Uterus (tissue), 4 donors: ENCODE measurements around the gene HSPG2. TPM values are rescaled to one million over a fixed set of nuclear protein-coding genes. Genes with fewer than 3 reads are reported as not detected.

Experiments
- DNase-seq, 2 donors: peaks; one replicate each; pipeline ENCODE4 v3.0.0-alpha.2; 2019 to 2020
- H3K27ac ChIP-seq, 2 donors: fragments of 200-600 bp; sonication (generic); 1 replicate in 1 of 2; 2 replicates in 1 of 2; pipeline ENCODE4 v1.5.1; 2016 to 2018
- H3K27me3 ChIP-seq, 2 donors: fragments of 200-600 bp; sonication (generic); one replicate each; pipeline ENCODE4 v1.5.1; 2018 to 2019; ENCODE audit warnings: control low read depth in 1 of 2
- H3K36me3 ChIP-seq, 2 donors: fragments of 200-600 bp; sonication (generic); one replicate each; pipeline ENCODE4 v1.5.1; 2019; ENCODE audit warnings: control low read depth in 1 of 2
- H3K4me1 ChIP-seq, 2 donors: fragments of 200-600 bp; sonication (generic); one replicate each; pipeline ENCODE4 v1.5.1; 2018 to 2019; ENCODE audit warnings: control low read depth in 1 of 2
- H3K4me3 ChIP-seq, 2 donors: fragments of 200-600 bp; sonication (generic); 1 replicate in 1 of 2; 2 replicates in 1 of 2; pipeline ENCODE4 v1.5.1; 2018 to 2019; ENCODE audit warnings: mild to moderate bottlenecking in 1 of 2
- H3K9me3 ChIP-seq, 2 donors: fragments of 200-600 bp; sonication (generic); one replicate each; pipeline ENCODE4 v1.5.1; 2019; ENCODE audit warnings: control low read depth in 1 of 2
- POLR2A ChIP-seq, 2 donors: fragments of 450-650 bp; IDR thresholded peaks; one replicate each; pipeline ENCODE4 v1.6.1; 2016; ENCODE audit warnings: antibody characterized with exemption in 2 of 2, mild to moderate bottlenecking in 1 of 2, moderate library complexity in 1 of 2
- intact Hi-C: fragments of 100-400 bp; cut with DNase I; formaldehyde crosslinking; loops from one replicate; pipeline ENCODE4 v1.15.1; 2023; ENCODE audit warnings: low total_unique reads
- total RNA-seq, 4 donors: library from RNA; depleted of rRNA in 3 of 4; stranded (reverse); fragments of >200 nt in 3 of 4; gene quantifications; one replicate each; pipeline versions ENCODE4 v1.1.0 to v1.2.4, GENCODE V29; 2014 to 2023
- TF ChIP-seq, protein P1 (sequence below), 4 experiments: fragments of 200-600 bp in 2 of 4; fragments of 450-650 bp in 2 of 4; sonication (generic) in 2 of 4; IDR thresholded peaks; one replicate each; pipeline ENCODE4 v1.5.1; 2016 to 2019; ENCODE audit warnings: antibody characterized with exemption in 4 of 4, mild to moderate bottlenecking in 2 of 4, moderate library complexity in 1 of 4
- donor health status: DM: yes; HTN: yes; CAD: no.

The HSPG2 gene
- total RNA-seq, 4 donors from 2014 or later = 96.8 to 677 (median 290) TPM

DNA sequence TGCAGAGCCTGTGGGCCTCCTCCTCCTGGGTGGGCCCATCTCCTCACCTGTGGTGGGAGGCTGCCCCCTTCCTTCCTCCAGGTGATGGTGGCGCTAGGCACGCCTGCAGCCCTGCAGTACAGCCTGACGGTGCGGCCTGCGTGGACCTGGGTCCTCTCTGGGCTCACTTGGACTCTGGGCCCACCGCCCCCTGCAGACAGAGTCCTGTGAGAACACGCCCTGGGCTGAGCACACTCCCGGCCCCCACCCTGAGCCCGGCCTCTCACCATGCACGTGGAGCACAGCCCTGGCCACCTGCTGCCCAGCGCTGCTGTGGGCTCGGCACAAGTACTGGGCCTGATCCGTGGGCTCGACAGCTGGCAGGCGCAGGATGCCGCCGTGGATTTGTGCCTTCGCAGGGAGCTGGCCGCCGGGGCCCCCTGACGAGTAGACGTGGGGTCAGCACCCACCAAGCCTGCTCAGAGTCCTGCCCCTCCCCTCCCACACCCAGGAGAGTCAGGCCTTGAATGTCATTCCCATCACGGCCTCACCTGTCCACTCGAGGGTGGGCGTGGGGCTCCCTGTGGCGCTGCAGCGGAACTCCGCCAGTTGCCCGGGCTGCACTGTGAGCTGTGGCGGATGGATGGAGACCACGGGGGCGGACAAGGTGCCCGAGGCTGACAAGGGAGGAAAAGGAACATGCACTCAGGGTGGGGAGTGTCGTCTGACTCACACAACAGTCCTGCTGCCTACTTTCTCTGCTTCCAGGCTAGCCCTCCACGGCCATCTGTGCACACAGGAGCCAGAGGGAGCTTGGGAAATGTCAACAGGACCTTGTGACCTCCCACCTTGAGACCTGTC is 81.6 kb downstream of the HSPG2 start:
- H3K27me3 ChIP-seq = no peaks in the 10 kb centered on the region
- H3K27ac ChIP-seq = no peak overlapping the region
- H3K4me3 ChIP-seq = no peak overlapping the region
- no peaks in the 10 kb centered on the region for H3K36me3 ChIP-seq
- no peaks in the 10 kb centered on the region for H3K9me3 ChIP-seq
- H3K4me1 ChIP-seq = no peaks in the 10 kb centered on the region
- no peak for DNase-seq
- TF ChIP-seq, protein P1, sequence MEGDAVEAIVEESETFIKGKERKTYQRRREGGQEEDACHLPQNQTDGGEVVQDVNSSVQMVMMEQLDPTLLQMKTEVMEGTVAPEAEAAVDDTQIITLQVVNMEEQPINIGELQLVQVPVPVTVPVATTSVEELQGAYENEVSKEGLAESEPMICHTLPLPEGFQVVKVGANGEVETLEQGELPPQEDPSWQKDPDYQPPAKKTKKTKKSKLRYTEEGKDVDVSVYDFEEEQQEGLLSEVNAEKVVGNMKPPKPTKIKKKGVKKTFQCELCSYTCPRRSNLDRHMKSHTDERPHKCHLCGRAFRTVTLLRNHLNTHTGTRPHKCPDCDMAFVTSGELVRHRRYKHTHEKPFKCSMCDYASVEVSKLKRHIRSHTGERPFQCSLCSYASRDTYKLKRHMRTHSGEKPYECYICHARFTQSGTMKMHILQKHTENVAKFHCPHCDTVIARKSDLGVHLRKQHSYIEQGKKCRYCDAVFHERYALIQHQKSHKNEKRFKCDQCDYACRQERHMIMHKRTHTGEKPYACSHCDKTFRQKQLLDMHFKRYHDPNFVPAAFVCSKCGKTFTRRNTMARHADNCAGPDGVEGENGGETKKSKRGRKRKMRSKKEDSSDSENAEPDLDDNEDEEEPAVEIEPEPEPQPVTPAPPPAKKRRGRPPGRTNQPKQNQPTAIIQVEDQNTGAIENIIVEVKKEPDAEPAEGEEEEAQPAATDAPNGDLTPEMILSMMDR (IDR thresholded peaks at IDR 0.05) = no peak
- TF ChIP-seq POLR2A (IDR thresholded peaks at IDR 0.05) = no peak
- intact Hi-C loops = no loop called here

DNA sequence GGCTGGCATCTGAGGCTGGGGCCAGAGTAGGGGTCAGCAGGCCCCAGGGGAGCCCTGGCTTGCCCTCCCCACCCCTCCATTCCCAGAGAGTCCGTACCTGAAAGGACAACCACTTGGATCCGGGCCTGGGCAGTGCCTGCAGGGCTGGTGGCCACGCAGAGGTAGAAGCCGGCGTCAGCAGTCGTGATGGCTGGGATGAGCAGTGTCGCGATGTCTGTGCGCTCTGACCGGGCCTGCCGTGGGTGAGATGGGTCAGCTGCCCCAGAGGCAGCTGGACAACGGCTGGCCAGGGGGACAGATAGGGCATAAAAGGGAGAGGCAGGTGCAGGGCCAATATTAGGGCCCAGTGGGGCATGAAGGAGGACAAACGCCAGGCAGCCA is 82.4 kb downstream of the HSPG2 start:
- no peak overlapping the region for H3K4me3 ChIP-seq
- TF ChIP-seq, protein P1 (IDR thresholded peaks at IDR 0.05) = no peak
- TF ChIP-seq POLR2A (IDR thresholded peaks at IDR 0.05) = no peak
- intact Hi-C loops = no loop called here
- H3K9me3 ChIP-seq = no peaks in the 10 kb centered on the region
- H3K27ac ChIP-seq = no peak overlapping the region
- no peak for DNase-seq
- H3K36me3 ChIP-seq = no peaks in the 10 kb centered on the region
- no peaks in the 10 kb centered on the region for H3K4me1 ChIP-seq
- no peaks in the 10 kb centered on the region for H3K27me3 ChIP-seq

DNA sequence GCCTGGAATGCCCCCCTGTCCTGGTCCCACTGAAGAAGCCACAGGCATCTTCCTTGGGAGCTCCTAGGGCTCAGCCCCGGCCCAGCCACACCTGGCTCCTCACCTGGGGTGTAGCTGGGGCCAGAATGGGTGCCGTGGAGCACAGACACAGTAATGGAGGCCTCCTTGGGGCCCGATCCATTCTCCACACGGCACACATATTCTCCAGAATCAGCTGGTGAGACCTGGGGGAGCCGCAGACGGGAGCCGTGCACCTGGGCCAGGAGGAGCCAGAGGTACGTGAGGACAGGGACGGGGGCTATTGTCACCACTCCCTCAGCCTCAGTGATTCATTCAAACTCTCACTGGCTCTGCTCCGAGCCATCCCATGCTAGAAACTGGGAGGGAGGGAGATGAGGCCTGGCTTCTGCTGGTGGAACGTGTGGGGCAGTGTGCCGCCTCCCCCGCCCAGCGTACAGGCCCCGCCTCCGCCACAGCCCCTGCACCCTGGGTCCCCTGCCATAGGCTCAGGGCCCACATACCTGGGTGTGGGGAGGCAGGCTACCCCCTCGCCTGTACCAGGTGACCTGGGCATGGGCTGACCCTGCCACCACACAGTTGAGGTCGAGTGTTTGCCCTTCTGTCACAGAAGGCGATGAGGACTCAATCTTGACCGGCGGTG is 82.9 kb downstream of the HSPG2 start:
- H3K27ac ChIP-seq = no peak overlapping the region
- H3K4me3 ChIP-seq = no peak overlapping the region
- H3K4me1 ChIP-seq = no peaks in the 10 kb centered on the region
- H3K36me3 ChIP-seq = no peaks in the 10 kb centered on the region
- no peaks in the 10 kb centered on the region for H3K9me3 ChIP-seq
- no peaks in the 10 kb centered on the region for H3K27me3 ChIP-seq
- no peak for TF ChIP-seq POLR2A (IDR thresholded peaks at IDR 0.05)
- TF ChIP-seq, protein P1 (IDR thresholded peaks at IDR 0.05) = no peak
- intact Hi-C loops = no loop called here
- no peak for DNase-seq

DNA sequence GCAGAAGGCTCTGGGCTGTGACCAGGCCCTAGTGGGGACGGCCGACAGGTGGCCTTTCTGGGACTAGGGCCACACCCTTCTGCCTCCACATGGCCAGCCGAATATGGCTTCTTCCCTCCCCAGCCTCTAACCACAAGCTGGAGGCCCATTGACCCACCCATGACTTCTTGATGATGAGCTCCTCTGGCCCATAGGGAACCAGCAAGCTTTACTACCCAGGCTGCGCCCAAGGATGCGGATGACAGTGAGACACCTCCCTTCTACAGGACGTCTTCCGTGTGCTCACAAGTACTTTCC is 84.0 kb downstream of the HSPG2 start:
- no peak for DNase-seq
- no peaks in the 10 kb centered on the region for H3K27me3 ChIP-seq
- TF ChIP-seq, protein P1 (IDR thresholded peaks at IDR 0.05) = no peak
- TF ChIP-seq POLR2A (IDR thresholded peaks at IDR 0.05) = no peak
- intact Hi-C loops = no loop called here
- no peaks in the 10 kb centered on the region for H3K4me1 ChIP-seq
- no peak overlapping the region for H3K4me3 ChIP-seq
- H3K36me3 ChIP-seq = no peaks in the 10 kb centered on the region
- H3K27ac ChIP-seq = no peak overlapping the region
- no peaks in the 10 kb centered on the region for H3K9me3 ChIP-seq
